ENCODE data around the gene TECPR1. TPM values are rescaled to one million over a fixed set of nuclear protein-coding genes. Genes with fewer than 3 reads are reported as not detected.

The TECPR1 gene
- 44.0 and 49.4 TPM in 2 replicates for total RNA-seq

- H3K4me3 ChIP-seq (ENCODE audit: low read depth, low read length), result peak within 1 kb of the TSS; percentile 98
- TF ChIP-seq CTCF (IDR thresholded peaks at IDR 0.05; ENCODE audit: insufficient read depth, low read length, poor library complexity, severe bottlenecking), result no peak
- H3K36me3 ChIP-seq (ENCODE audit: control insufficient read depth, insufficient read depth, low read length), result no peaks in the 10 kb centered on the region
- peak; percentile 61 for DNase-seq (ENCODE audit: low read depth)
- no peaks in the 10 kb centered on the region for H3K27me3 ChIP-seq (ENCODE audit: control insufficient read depth, insufficient read depth, low read length)
Measured at GRCh38 chr7:98251601-98252424, at the start of gene TECPR1. Gene TECPR1 (minus strand): TSS chr7:98252232. CDS start chr7:98246146, 6,086 bp downstream.

- no peak for DNase-seq (ENCODE audit: low read depth)
- Histone ChIP-seq H3K4me3 (ENCODE audit: low read depth, low read length) (no peak overlapping the region), H3K36me3 (ENCODE audit: control insufficient read depth, insufficient read depth, low read length) (peaks cover 1% of the 10 kb centered on the region), H3K27me3 (ENCODE audit: control insufficient read depth, insufficient read depth, low read length) (no peaks in the 10 kb centered on the region)
- TF ChIP-seq CTCF (IDR thresholded peaks at IDR 0.05; ENCODE audit: insufficient read depth, low read length, poor library complexity, severe bottlenecking), result no peak
Measured at GRCh38 chr7:98300595-98301372, 48.8 kb upstream of the TECPR1 start.

GRCh38 chr7:98297626-98298286 lies 45.7 kb upstream of the TECPR1 start:
- TF ChIP-seq CTCF (IDR thresholded peaks at IDR 0.05; ENCODE audit: insufficient read depth, low read length, poor library complexity, severe bottlenecking), result no peak
- no peak overlapping the region for H3K4me3 ChIP-seq (ENCODE audit: low read depth, low read length)
- no peak for DNase-seq (ENCODE audit: low read depth)
- H3K36me3 ChIP-seq (ENCODE audit: control insufficient read depth, insufficient read depth, low read length), result no peaks in the 10 kb centered on the region
- no peaks in the 10 kb centered on the region for H3K27me3 ChIP-seq (ENCODE audit: control insufficient read depth, insufficient read depth, low read length)

- Histone ChIP-seq H3K36me3 (ENCODE audit: control insufficient read depth, insufficient read depth, low read length) (no peaks in the 10 kb centered on the region), H3K27me3 (ENCODE audit: control insufficient read depth, insufficient read depth, low read length) (no peaks in the 10 kb centered on the region), H3K4me3 (ENCODE audit: low read depth, low read length) (no peak overlapping the region)
- no peak for TF ChIP-seq CTCF (IDR thresholded peaks at IDR 0.05; ENCODE audit: insufficient read depth, low read length, poor library complexity, severe bottlenecking)
- no peak for DNase-seq (ENCODE audit: low read depth)
Measured at GRCh38 chr7:98296833-98297232, 44.8 kb upstream of the TECPR1 start.

GRCh38 chr7:98295467-98296192 lies 43.6 kb upstream of the TECPR1 start:
- no peak for TF ChIP-seq CTCF (IDR thresholded peaks at IDR 0.05; ENCODE audit: insufficient read depth, low read length, poor library complexity, severe bottlenecking)
- H3K36me3 ChIP-seq (ENCODE audit: control insufficient read depth, insufficient read depth, low read length), result no peaks in the 10 kb centered on the region
- no peak for DNase-seq (ENCODE audit: low read depth)
- no peaks in the 10 kb centered on the region for H3K27me3 ChIP-seq (ENCODE audit: control insufficient read depth, insufficient read depth, low read length)
- no peak overlapping the region for H3K4me3 ChIP-seq (ENCODE audit: low read depth, low read length)
